GM12878 (cell line): Measurements from ENCODE around the gene NLRC5. TPM values are rescaled to one million over a fixed set of nuclear protein-coding genes. Genes with fewer than 3 reads are reported as not detected.

Experiments
- ATAC-seq: fragments of 200-7000 bp; cut with Tn5 transposase; 3 replicates; pipeline ENCODE4 v1.9.1; 2020; ENCODE audit warnings: mild to moderate bottlenecking, moderate library complexity
- BruUV-seq: library from RNA; stranded (reverse); fragments of 400-500 nt; replicated peaks from 2 replicates; lab custom pipeline; 2021; lab: Mats Ljungman, UMichigan
- CTCF ChIA-PET: fragments of 300-600 bp; sonication (Branson Sonifier 250); formaldehyde crosslinking; extraction: SDS; loops from one replicate; lab custom pipeline; 2021; ENCODE audit warnings: inconsistent platforms; lab: Yijun Ruan, JAX
- POLR2A ChIA-PET: fragments of 350-600 bp; formaldehyde crosslinking; extraction: SDS; loops from one replicate; lab custom pipeline; 2021; ENCODE audit warnings: inconsistent platforms; lab: Charles Lee
- RAD21 ChIA-PET: fragments of 300-600 bp; sonication (Branson Sonifier 250); formaldehyde crosslinking; loops from one replicate; lab custom pipeline; 2023; ENCODE audit warnings: antibody characterized with exemption; ENCODE audit not compliant: unreplicated experiment; lab: Charles Lee
- SMC1A ChIA-PET: fragments of 300-600 bp; sonication (Branson Sonifier 250); formaldehyde crosslinking; loops from one replicate; lab custom pipeline; 2023; ENCODE audit not compliant: unreplicated experiment, uncharacterized antibody; lab: Charles Lee
- DNase-seq: peaks from one replicate; pipeline ENCODE4 v3.0.0-alpha.2; 2011; ENCODE audit warnings: low read depth, low spot score
- FAIRE-seq: peaks from 3 replicates; lab custom pipeline; 2011; peaks lifted over from hg19 to GRCh38; lab: Jason Lieb, UNC
- H2AFZ ChIP-seq: 2 replicates; pipeline ENCODE4 v1.6.0; 2011; ENCODE audit warnings: low read depth, low read length, control low read depth; ENCODE audit not compliant: control insufficient read depth
- H3K27ac ChIP-seq: 2 replicates; pipeline ENCODE4 v1.5.1; 2011; ENCODE audit warnings: control low read depth; ENCODE audit not compliant: control insufficient read depth, insufficient read depth
- H3K27me3 ChIP-seq, 2 experiments: replicated peaks in 1 of 2; 2 replicates each; pipeline versions ENCODE4 v1.6.0 to v1.6.1; 2011; ENCODE audit warnings: low read length in 1 of 2; ENCODE audit not compliant: control insufficient read depth in 2 of 2, insufficient read depth in 2 of 2
- H3K36me3 ChIP-seq, 2 experiments: 2 replicates each; pipeline ENCODE4 v1.5.1; 2011; ENCODE audit warnings: low read length in 1 of 2; ENCODE audit not compliant: control insufficient read depth in 2 of 2, insufficient read depth in 2 of 2
- H3K4me1 ChIP-seq: 2 replicates; pipeline ENCODE4 v1.6.1; 2011; ENCODE audit warnings: mild to moderate bottlenecking, low read length, moderate library complexity, mixed read lengths; ENCODE audit not compliant: control insufficient read depth, insufficient read depth
- H3K4me2 ChIP-seq: 2 replicates; pipeline ENCODE4 v1.6.0; 2011; ENCODE audit warnings: control low read depth; ENCODE audit not compliant: control insufficient read depth, insufficient read depth
- H3K4me3 ChIP-seq: fragments of 200-600 bp; sonication (generic); 2 replicates; pipeline ENCODE4 v1.5.1; 2016
- H3K79me2 ChIP-seq: 2 replicates; pipeline ENCODE4 v1.6.0; 2011; ENCODE audit warnings: low read length; ENCODE audit not compliant: control insufficient read depth, insufficient read depth
- H3K9ac ChIP-seq: 2 replicates; pipeline ENCODE4 v1.8.0; 2011; ENCODE audit warnings: low read length, control low read depth, mixed read lengths; ENCODE audit not compliant: control insufficient read depth, insufficient read depth
- H3K9me3 ChIP-seq: replicated peaks from 3 replicates; pipeline ENCODE4 v1.5.1; 2011; ENCODE audit warnings: mild to moderate bottlenecking, low read length; ENCODE audit not compliant: control insufficient read depth, insufficient read depth
- H4K20me1 ChIP-seq: 2 replicates; pipeline ENCODE4 v1.6.0; 2011; ENCODE audit not compliant: control insufficient read depth, insufficient read depth
- NFIC ChIP-seq: IDR thresholded peaks from 2 replicates; pipeline ENCODE4 v1.6.1; 2012; ENCODE audit warnings: low read depth, mild to moderate bottlenecking, inconsistent platforms, low read length, moderate library complexity
- RELB ChIP-seq: fragments of 450-650 bp; IDR thresholded peaks from 2 replicates; pipeline ENCODE4 v1.6.1; 2017; ENCODE audit warnings: low read depth, mild to moderate bottlenecking, moderate library complexity
- RUNX3 ChIP-seq: IDR thresholded peaks from 2 replicates; pipeline ENCODE4 v1.6.1; 2012; ENCODE audit warnings: low read length, inconsistent platforms
- WGBS: methylation state at CpG from one replicate; pipeline ENCODE4 v1.1.6; 2016; ENCODE audit warnings: low lambda C conversion rate; ENCODE audit not compliant: insufficient replicate concordance, insufficient coverage; ENCODE audit errors: missing lambda C conversion rate; 5-methylcytosine and 5-hydroxymethylcytosine counted together
- in situ Hi-C: fragments of 300-500 bp; cut with MboI; formaldehyde crosslinking; loops from 9 replicates; pipeline ENCODE4 v1.14.3; 2018; ENCODE audit warnings: mixed read lengths
- intact Hi-C: fragments of 100-400 bp; cut with micrococcal nuclease; formaldehyde crosslinking; loops from one replicate; pipeline ENCODE4 v1.14.2; 2022; ENCODE audit not compliant: unreplicated experiment
- polyA plus RNA-seq, 11 experiments: library from polyadenylated mRNA; depleted of rRNA in 4 of 11; unstranded in 6 of 11; stranded (reverse) in 5 of 11; fragments of >200 nt; fragmentation: Nextera tagmentation in 4 of 11; fragmentation: Illumina TruSeq in 1 of 11; extraction: Ambion mirVana in 4 of 11; extraction: Trizol in 1 of 11; gene quantifications; 1 replicate in 1 of 11; 2 replicates in 10 of 11; pipeline versions ENCODE4 v1.2.1 to v1.2.3, GENCODE V29; 2011 to 2016; ENCODE audit warnings: inconsistent platforms in 2 of 11, missing spikeins in 2 of 11, low read depth in 1 of 11
- total RNA-seq, 4 experiments: library from RNA; depleted of rRNA in 3 of 4; stranded (reverse); fragments of >200 nt in 3 of 4; fragmentation: Illumina TruSeq in 1 of 4; extraction: Trizol in 1 of 4; gene quantifications; 2 replicates each; pipeline versions ENCODE4 v1.2.1 to v1.2.3, GENCODE V29; 2013 to 2021

The NLRC5 gene
- total and polyA plus RNA-seq, 10 of the 15 experiments (the other 5 are each of a cell fraction or from before 2014, with no cell fraction given) = 13.1 to 105 (median 57.3) TPM

GRCh38 chr16:56993204-56993603 is 3.8 kb downstream of the NLRC5 start:
- H3K4me2 ChIP-seq = peak overlapping the region; percentile 15; the same call in 1 of the 2 replicates

More at GRCh38 chr16:56993204-56993603, 3.8 kb downstream of the NLRC5 start:
- no peak for FAIRE-seq
- H3K36me3 ChIP-seq = peaks cover 0 to 3% of the 10 kb centered on the region in 2 experiments; a peak in 1 of 4 replicates
- peak overlapping the region; percentile 9; the same call in 1 of the 2 replicates for H3K4me3 ChIP-seq
- WGBS = 7% methylated on average over 2 of the region's 2 CpGs
- no peak for DNase-seq
- BruUV-seq = no TSS peak
- H3K4me1 ChIP-seq = peaks cover 19% of the 10 kb centered on the region
- no peaks in the 10 kb centered on the region for H3K9me3 ChIP-seq
- H3K79me2 ChIP-seq = peaks cover 90% of the 10 kb centered on the region
- POLR2A ChIA-PET = interaction anchor here (0.8 to 10.0 kb wide), 5 partner anchors 8 to 28 kb away, joined by 3 to 216 read pairs (median 4); partner anchors contain the start of gene NLRC5
- H2AFZ ChIP-seq = no peak overlapping the region
- RAD21 ChIA-PET = interaction anchor here (0.7 to 22.0 kb wide), 7 partner anchors 9 to 48 kb away, joined by 3 to 473 read pairs (median 5); partner anchors contain the start of gene NLRC5
- H3K27me3 ChIP-seq = no peaks in the 10 kb centered on the region
- no peak for ATAC-seq
- in situ Hi-C loops (no loop called here), intact Hi-C loops (no loop called here)
- SMC1A ChIA-PET = interaction anchor here (0.7 to 6.3 kb wide), 16 partner anchors 10 to 60 kb away, joined by 3 to 60 read pairs (median 4); no protein-coding TSS in a partner anchor
- TF ChIP-seq RUNX3 (peak; percentile 18; the same call in 1 of the 2 replicates), NFIC (no peak), RELB (0 out of 2 replicates have a peak, but pooled peaks have one; percentile 18)
- H3K9ac ChIP-seq = no peak overlapping the region
- CTCF ChIA-PET = interaction anchor here (1.3 to 1.7 kb wide), 8 partner anchors 9 to 53 kb away, joined by 3 to 14 read pairs (median 4); no protein-coding TSS in a partner anchor
- H4K20me1 ChIP-seq = no peaks in the 10 kb centered on the region
- no peak overlapping the region for H3K27ac ChIP-seq
